Skeletal muscle satellite cell (primary cell): Measurements from ENCODE around the gene INPP5B. TPM values are rescaled to one million over a fixed set of nuclear protein-coding genes. Genes with fewer than 3 reads are reported as not detected.

Source experiments
- H3K27me3 ChIP-seq: 2 replicates; pipeline ENCODE4 v1.7.0; 2013; ENCODE audit warnings: low read length; ENCODE audit not compliant: control insufficient read depth, insufficient read depth
- H3K36me3 ChIP-seq: 2 replicates; pipeline ENCODE4 v1.7.0; 2013; ENCODE audit warnings: mild to moderate bottlenecking, control low read depth, low read length; ENCODE audit not compliant: insufficient read depth
- H3K4me1 ChIP-seq: 2 replicates; pipeline ENCODE4 v1.7.0; 2013; ENCODE audit warnings: low read length; ENCODE audit not compliant: control insufficient read depth, insufficient read depth
- H3K4me2 ChIP-seq: 2 replicates; pipeline ENCODE4 v1.7.0; 2013; ENCODE audit warnings: mild to moderate bottlenecking, low read length
- H3K4me3 ChIP-seq: 2 replicates; pipeline ENCODE4 v1.7.0; 2013; ENCODE audit warnings: low read length
- H3K9ac ChIP-seq: 2 replicates; pipeline ENCODE4 v1.7.0; 2013; ENCODE audit warnings: mild to moderate bottlenecking, low read depth, low read length, moderate library complexity
- H3K9me3 ChIP-seq: replicated peaks from 2 replicates; pipeline ENCODE4 v1.7.0; 2013; ENCODE audit warnings: mild to moderate bottlenecking, control low read depth, low read length
- small RNA-seq: library from RNA; depleted of rRNA; stranded (forward); fragments of <200 nt; gene quantifications from one replicate; pipeline ENCODE3, GENCODE V24; 2012

The INPP5B gene

GRCh38 chr1:37822906-37823815 lies 123.7 kb downstream of the INPP5B start:
- H3K36me3 ChIP-seq: peaks cover 63% of the 10 kb centered on the region
- H3K4me3 ChIP-seq: no peak overlapping the region
- no peak overlapping the region for H3K4me2 ChIP-seq
- H3K27me3 ChIP-seq: no peaks in the 10 kb centered on the region
- no peak overlapping the region for H3K9ac ChIP-seq
- H3K9me3 ChIP-seq: no peaks in the 10 kb centered on the region
- peaks cover 5% of the 10 kb centered on the region for H3K4me1 ChIP-seq

- H3K9ac ChIP-seq: no peak overlapping the region
- H3K36me3 ChIP-seq: peaks cover 63% of the 10 kb centered on the region
- no peaks in the 10 kb centered on the region for H3K27me3 ChIP-seq
- H3K9me3 ChIP-seq: no peaks in the 10 kb centered on the region
- H3K4me2 ChIP-seq: no peak overlapping the region
- peaks cover 5% of the 10 kb centered on the region for H3K4me1 ChIP-seq
- H3K4me3 ChIP-seq: no peak overlapping the region
Observed at GRCh38 chr1:37821481-37821880, 125.4 kb downstream of the INPP5B start.

GRCh38 chr1:37817481-37817880 lies 129.4 kb downstream of the INPP5B start:
- Histone ChIP-seq H3K9me3 (no peaks in the 10 kb centered on the region), H3K27me3 (no peaks in the 10 kb centered on the region), H3K4me3 (no peak overlapping the region), H3K4me1 (no peaks in the 10 kb centered on the region), H3K9ac (no peak overlapping the region), H3K4me2 (no peak overlapping the region), H3K36me3 (peaks cover 56% of the 10 kb centered on the region)

GRCh38 chr1:37814252-37814651 lies 132.6 kb downstream of the INPP5B start:
- Histone ChIP-seq H3K4me2 (no peak overlapping the region), H3K4me3 (no peak overlapping the region), H3K27me3 (no peaks in the 10 kb centered on the region), H3K36me3 (peaks cover 41% of the 10 kb centered on the region), H3K9me3 (no peaks in the 10 kb centered on the region), H3K9ac (no peak overlapping the region), H3K4me1 (peaks cover 18% of the 10 kb centered on the region)

GRCh38 chr1:37813529-37814145 lies 133.2 kb downstream of the INPP5B start:
- Histone ChIP-seq H3K4me1 (peaks cover 20% of the 10 kb centered on the region), H3K9me3 (no peaks in the 10 kb centered on the region), H3K9ac (no peak overlapping the region), H3K27me3 (no peaks in the 10 kb centered on the region), H3K4me3 (no peak overlapping the region), H3K4me2 (no peak overlapping the region), H3K36me3 (peaks cover 36% of the 10 kb centered on the region)

- peaks cover 25% of the 10 kb centered on the region for H3K4me1 ChIP-seq
- no peaks in the 10 kb centered on the region for H3K9me3 ChIP-seq
- H3K27me3 ChIP-seq: no peaks in the 10 kb centered on the region
- H3K4me3 ChIP-seq: no peak overlapping the region
- peaks cover 33% of the 10 kb centered on the region for H3K36me3 ChIP-seq
- no peak overlapping the region for H3K9ac ChIP-seq
- no peak overlapping the region for H3K4me2 ChIP-seq
Observed at GRCh38 chr1:37811027-37811655, 135.7 kb downstream of the INPP5B start.

Small RNAs within 50 kb of the gene (small RNA-seq; reads per million reads assigned to genes)
- gene RF00017: not detected
- not detected for gene RF00092
- gene RNU6-510P: not detected
- gene RNU6-584P: not detected
